GM18520 (cell line): ENCODE results near the gene DENND2A.
"Not testable (repeated sequence)": the region's sequence is repeated elsewhere in the genome, so short reads cannot be mapped to it uniquely, and the experiment has no call there.

ENCODE experiments used
- ATAC-seq: cut with Tn5 transposase; IDR thresholded peaks from one replicate; pipeline ENCODE4 v1.9.1; 2021; ENCODE audit not compliant: unreplicated experiment

The DENND2A gene

GRCh38 chr7:140518370-140519006, 122.1 kb downstream of the DENND2A start:
- no peak for ATAC-seq

- ATAC-seq: no peak
Measured at GRCh38 chr7:140517546-140518369, 122.9 kb downstream of the DENND2A start.

GRCh38 chr7:140512317-140513000, 128.2 kb downstream of the DENND2A start:
- no peak for ATAC-seq

- ATAC-seq: no peak
Measured at GRCh38 chr7:140509789-140510188, 130.8 kb downstream of the DENND2A start.

- not testable (repeated sequence) for ATAC-seq
Measured at GRCh38 chr7:140507556-140507955, 133.1 kb downstream of the DENND2A start.

GRCh38 chr7:140506788-140507464, 133.7 kb downstream of the DENND2A start:
- ATAC-seq: no peak

- no peak for ATAC-seq
Measured at GRCh38 chr7:140501966-140502365, 138.6 kb downstream of the DENND2A start.

GRCh38 chr7:140497807-140498206, 142.8 kb downstream of the DENND2A start:
- ATAC-seq: not testable (repeated sequence)

GRCh38 chr7:140497241-140497769, 143.3 kb downstream of the DENND2A start:
- no peak for ATAC-seq

- ATAC-seq: no peak
Measured at GRCh38 chr7:140495514-140496097, 145.0 kb downstream of the DENND2A start.

GRCh38 chr7:140494867-140495266, 145.7 kb downstream of the DENND2A start:
- ATAC-seq: no peak

- no peak for ATAC-seq
Measured at GRCh38 chr7:140489026-140489359, 151.6 kb downstream of the DENND2A start.

GRCh38 chr7:140485500-140486265, 154.9 kb downstream of the DENND2A start:
- no peak for ATAC-seq

- ATAC-seq: no peak
Measured at GRCh38 chr7:140484951-140485499, 155.6 kb downstream of the DENND2A start.

- ATAC-seq: no peak
Measured at GRCh38 chr7:140484479-140484878, 156.1 kb downstream of the DENND2A start.

GRCh38 chr7:140479739-140480084, 160.9 kb downstream of the DENND2A start:
- no peak for ATAC-seq

GRCh38 chr7:140479062-140479738, 161.4 kb downstream of the DENND2A start, which contains the start of gene MKRN1:
TSS of gene MKRN1 (minus strand) at chr7:140479505. CDS start at chr7:140479344, 161 bp downstream.
- ATAC-seq: peak; percentile 90

- ATAC-seq: peak; percentile 9
Measured at GRCh38 chr7:140478246-140479061, 162.2 kb downstream of the DENND2A start.
